ENCODE measurements around the gene VEGFD. TPM values are rescaled to one million over a fixed set of nuclear protein-coding genes. Genes with fewer than 3 reads are reported as not detected.

Gene VEGFD
- 1 to 10 TPM in 1 of 2 donors, under 1 TPM in 1; 0.40 to 3.2 TPM for total RNA-seq
- under 1 TPM; 0.33 to 0.43 TPM for polyA plus RNA-seq (ENCODE audit: insufficient read length in 2 of 2)
- long read RNA-seq, donor 1 = 0 reads
- long read RNA-seq, donor 2 = 0 reads
- long read RNA-seq, donor 3 = 0 reads
- long read RNA-seq, donor 4, transcript VEGFD-201 (7 exons, 2,037 nt) = major isoform, 17 of 34 reads
- long read RNA-seq, donor 4, partial matches to known transcripts = 14 of 34 reads
- long read RNA-seq, donor 4, other reads (novel, unspliced or antisense) = 0 of 34 reads

GRCh38 chrX:15384304-15384703 is at the start of gene VEGFD:
Gene VEGFD, minus strand, starts transcription at chrX:15384413. Its CDS starts 467 bp downstream, at chrX:15383946.
- DNase-seq (ENCODE audit: low read depth in 4 of 6, low spot score in 6 of 6) = peak in 1 of 6 donors; percentile 19
- 24% methylated on average over 2 of the region's 2 CpGs for WGBS (ENCODE audit: insufficient coverage)
- H3K4me1 ChIP-seq (ENCODE audit: control insufficient read depth, insufficient read depth, low read length) = no peaks in the 10 kb centered on the region
- H3K27me3 ChIP-seq (ENCODE audit: control insufficient read depth, insufficient read depth, low read length) = peaks cover 19% of the 10 kb centered on the region
- no peaks in the 10 kb centered on the region for H3K36me3 ChIP-seq (ENCODE audit: control insufficient read depth, insufficient read depth, low read length)
- no peak within 1 kb of the TSS for H3K27ac ChIP-seq (ENCODE audit: low read depth, low read length)
- no peaks in the 10 kb centered on the region for H3K9me3 ChIP-seq (ENCODE audit: control insufficient read depth, insufficient read depth, low read length)
- no peak within 1 kb of the TSS for H3K4me3 ChIP-seq (ENCODE audit: low read depth, low read length)

GRCh38 chrX:15430584-15430983 is 46.4 kb upstream of the VEGFD start:
- Histone ChIP-seq H3K27me3 (ENCODE audit: control insufficient read depth, insufficient read depth, low read length) (peaks cover 10% of the 10 kb centered on the region), H3K4me1 (ENCODE audit: control insufficient read depth, insufficient read depth, low read length) (no peaks in the 10 kb centered on the region), H3K27ac (ENCODE audit: low read depth, low read length) (no peak overlapping the region), H3K36me3 (ENCODE audit: control insufficient read depth, insufficient read depth, low read length) (no peaks in the 10 kb centered on the region), H3K4me3 (ENCODE audit: low read depth, low read length) (no peak overlapping the region), H3K9me3 (ENCODE audit: control insufficient read depth, insufficient read depth, low read length) (no peaks in the 10 kb centered on the region)
- WGBS (ENCODE audit: insufficient coverage) = no CpG with 5 or more reads among the region's 1 CpG
- DNase-seq (ENCODE audit: low read depth in 4 of 6, low spot score in 6 of 6) = no peak

- Histone ChIP-seq H3K27me3 (ENCODE audit: control insufficient read depth, insufficient read depth, low read length) (peaks cover 8% of the 10 kb centered on the region), H3K4me3 (ENCODE audit: low read depth, low read length) (no peak overlapping the region), H3K27ac (ENCODE audit: low read depth, low read length) (no peak overlapping the region), H3K4me1 (ENCODE audit: control insufficient read depth, insufficient read depth, low read length) (no peaks in the 10 kb centered on the region), H3K9me3 (ENCODE audit: control insufficient read depth, insufficient read depth, low read length) (no peaks in the 10 kb centered on the region), H3K36me3 (ENCODE audit: control insufficient read depth, insufficient read depth, low read length) (no peaks in the 10 kb centered on the region)
- no peak for DNase-seq (ENCODE audit: low read depth in 4 of 6, low spot score in 6 of 6)
- no CpG with 5 or more reads among the region's 2 CpGs for WGBS (ENCODE audit: insufficient coverage)
Measured at GRCh38 chrX:15430076-15430475, 45.9 kb upstream of the VEGFD start.

- peaks cover 1% of the 10 kb centered on the region for H3K9me3 ChIP-seq (ENCODE audit: control insufficient read depth, insufficient read depth, low read length)
- H3K27me3 ChIP-seq (ENCODE audit: control insufficient read depth, insufficient read depth, low read length) = peaks cover 6% of the 10 kb centered on the region
- no CpG with 5 or more reads among the region's 1 CpG for WGBS (ENCODE audit: insufficient coverage)
- no peak overlapping the region for H3K27ac ChIP-seq (ENCODE audit: low read depth, low read length)
- H3K4me3 ChIP-seq (ENCODE audit: low read depth, low read length) = no peak overlapping the region
- no peak for DNase-seq (ENCODE audit: low read depth in 4 of 6, low spot score in 6 of 6)
- H3K4me1 ChIP-seq (ENCODE audit: control insufficient read depth, insufficient read depth, low read length) = no peaks in the 10 kb centered on the region
- no peaks in the 10 kb centered on the region for H3K36me3 ChIP-seq (ENCODE audit: control insufficient read depth, insufficient read depth, low read length)
Measured at GRCh38 chrX:15425024-15425423, 40.8 kb upstream of the VEGFD start.

GRCh38 chrX:15418707-15419181 is 34.5 kb upstream of the VEGFD start:
- no peak for DNase-seq (ENCODE audit: low read depth in 4 of 6, low spot score in 6 of 6)
- no peaks in the 10 kb centered on the region for H3K9me3 ChIP-seq (ENCODE audit: control insufficient read depth, insufficient read depth, low read length)
- no CpG with 5 or more reads among the region's 3 CpGs for WGBS (ENCODE audit: insufficient coverage)
- H3K27ac ChIP-seq (ENCODE audit: low read depth, low read length) = no peak overlapping the region
- H3K27me3 ChIP-seq (ENCODE audit: control insufficient read depth, insufficient read depth, low read length) = peaks cover 4% of the 10 kb centered on the region
- H3K4me3 ChIP-seq (ENCODE audit: low read depth, low read length) = no peak overlapping the region
- no peaks in the 10 kb centered on the region for H3K4me1 ChIP-seq (ENCODE audit: control insufficient read depth, insufficient read depth, low read length)
- H3K36me3 ChIP-seq (ENCODE audit: control insufficient read depth, insufficient read depth, low read length) = no peaks in the 10 kb centered on the region

GRCh38 chrX:15418041-15418706 is 34.0 kb upstream of the VEGFD start:
- no peak overlapping the region for H3K27ac ChIP-seq (ENCODE audit: low read depth, low read length)
- H3K36me3 ChIP-seq (ENCODE audit: control insufficient read depth, insufficient read depth, low read length) = no peaks in the 10 kb centered on the region
- H3K4me1 ChIP-seq (ENCODE audit: control insufficient read depth, insufficient read depth, low read length) = no peaks in the 10 kb centered on the region
- H3K9me3 ChIP-seq (ENCODE audit: control insufficient read depth, insufficient read depth, low read length) = no peaks in the 10 kb centered on the region
- peaks cover 4% of the 10 kb centered on the region for H3K27me3 ChIP-seq (ENCODE audit: control insufficient read depth, insufficient read depth, low read length)
- H3K4me3 ChIP-seq (ENCODE audit: low read depth, low read length) = no peak overlapping the region
- DNase-seq (ENCODE audit: low read depth in 4 of 6, low spot score in 6 of 6) = no peak
- no CpG with 5 or more reads among the region's 6 CpGs for WGBS (ENCODE audit: insufficient coverage)

- Histone ChIP-seq H3K4me1 (ENCODE audit: control insufficient read depth, insufficient read depth, low read length) (no peaks in the 10 kb centered on the region), H3K9me3 (ENCODE audit: control insufficient read depth, insufficient read depth, low read length) (no peaks in the 10 kb centered on the region), H3K4me3 (ENCODE audit: low read depth, low read length) (no peak overlapping the region), H3K27ac (ENCODE audit: low read depth, low read length) (no peak overlapping the region), H3K36me3 (ENCODE audit: control insufficient read depth, insufficient read depth, low read length) (no peaks in the 10 kb centered on the region), H3K27me3 (ENCODE audit: control insufficient read depth, insufficient read depth, low read length) (peaks cover 4% of the 10 kb centered on the region)
- 91% methylated on average over 5 of the region's 10 CpGs for WGBS (ENCODE audit: insufficient coverage)
- no peak for DNase-seq (ENCODE audit: low read depth in 4 of 6, low spot score in 6 of 6)
Measured at GRCh38 chrX:15416133-15416993, 32.1 kb upstream of the VEGFD start.

- Histone ChIP-seq H3K4me1 (ENCODE audit: control insufficient read depth, insufficient read depth, low read length) (no peaks in the 10 kb centered on the region), H3K27ac (ENCODE audit: low read depth, low read length) (no peak overlapping the region), H3K9me3 (ENCODE audit: control insufficient read depth, insufficient read depth, low read length) (no peaks in the 10 kb centered on the region), H3K27me3 (ENCODE audit: control insufficient read depth, insufficient read depth, low read length) (peaks cover 5% of the 10 kb centered on the region), H3K36me3 (ENCODE audit: control insufficient read depth, insufficient read depth, low read length) (no peaks in the 10 kb centered on the region), H3K4me3 (ENCODE audit: low read depth, low read length) (no peak overlapping the region)
- 30% methylated on average over 4 of the region's 6 CpGs for WGBS (ENCODE audit: insufficient coverage)
- no peak for DNase-seq (ENCODE audit: low read depth in 4 of 6, low spot score in 6 of 6)
Measured at GRCh38 chrX:15413101-15413500, 28.9 kb upstream of the VEGFD start.

GRCh38 chrX:15410947-15411346 is 26.7 kb upstream of the VEGFD start:
- Histone ChIP-seq H3K27me3 (ENCODE audit: control insufficient read depth, insufficient read depth, low read length) (peaks cover 11% of the 10 kb centered on the region), H3K4me3 (ENCODE audit: low read depth, low read length) (no peak overlapping the region), H3K27ac (ENCODE audit: low read depth, low read length) (no peak overlapping the region), H3K4me1 (ENCODE audit: control insufficient read depth, insufficient read depth, low read length) (no peaks in the 10 kb centered on the region), H3K9me3 (ENCODE audit: control insufficient read depth, insufficient read depth, low read length) (no peaks in the 10 kb centered on the region), H3K36me3 (ENCODE audit: control insufficient read depth, insufficient read depth, low read length) (no peaks in the 10 kb centered on the region)
- no CpG with 5 or more reads among the region's 2 CpGs for WGBS (ENCODE audit: insufficient coverage)
- no peak for DNase-seq (ENCODE audit: low read depth in 4 of 6, low spot score in 6 of 6)

Data from spinal cord (tissue), 10 donors.